SJSA1 (cell line): ENCODE data around the gene MFRP. TPM values are rescaled to one million over a fixed set of nuclear protein-coding genes. Genes with fewer than 3 reads are reported as not detected.

Experiments used
- DNase-seq, 2 experiments: peaks; one replicate each; pipeline ENCODE4 v3.0.0-alpha.2; 2015 to 2020; ENCODE audit warnings: low spot score in 2 of 2, low read depth in 1 of 2
- H3K27ac ChIP-seq: fragments of 250-450 bp; sonication (Bioruptor Pico); 2 replicates; pipeline ENCODE4 v1.5.1; 2020; ENCODE audit warnings: mild to moderate bottlenecking, moderate library complexity
- H3K27me3 ChIP-seq: fragments of 250-450 bp; sonication (Bioruptor Pico); replicated peaks from 2 replicates; pipeline ENCODE4 v1.5.1; 2020; ENCODE audit warnings: mild to moderate bottlenecking, moderate library complexity
- H3K36me3 ChIP-seq: fragments of 250-450 bp; sonication (Bioruptor Pico); 2 replicates; pipeline ENCODE4 v1.5.1; 2020; ENCODE audit warnings: mild to moderate bottlenecking
- H3K4me1 ChIP-seq: fragments of 250-450 bp; sonication (Bioruptor Pico); replicated peaks from 2 replicates; pipeline ENCODE4 v1.6.1; 2021; ENCODE audit warnings: mild to moderate bottlenecking
- H3K4me3 ChIP-seq: fragments of 250-450 bp; sonication (Bioruptor Pico); 2 replicates; pipeline ENCODE4 v1.5.1; 2020; ENCODE audit warnings: mild to moderate bottlenecking
- H3K9me3 ChIP-seq: fragments of 250-450 bp; sonication (Bioruptor Pico); replicated peaks from 2 replicates; pipeline ENCODE4 v1.5.1; 2020; ENCODE audit warnings: mild to moderate bottlenecking
- total RNA-seq: library from RNA; depleted of rRNA; stranded (reverse); fragments of >200 nt; shearing (Covaris generic); gene quantifications from 2 replicates; pipeline ENCODE4 v1.2.3, GENCODE V29; 2014

MFRP gene
- total RNA-seq, 1 experiment from 2014 or later: not detected

DNA sequence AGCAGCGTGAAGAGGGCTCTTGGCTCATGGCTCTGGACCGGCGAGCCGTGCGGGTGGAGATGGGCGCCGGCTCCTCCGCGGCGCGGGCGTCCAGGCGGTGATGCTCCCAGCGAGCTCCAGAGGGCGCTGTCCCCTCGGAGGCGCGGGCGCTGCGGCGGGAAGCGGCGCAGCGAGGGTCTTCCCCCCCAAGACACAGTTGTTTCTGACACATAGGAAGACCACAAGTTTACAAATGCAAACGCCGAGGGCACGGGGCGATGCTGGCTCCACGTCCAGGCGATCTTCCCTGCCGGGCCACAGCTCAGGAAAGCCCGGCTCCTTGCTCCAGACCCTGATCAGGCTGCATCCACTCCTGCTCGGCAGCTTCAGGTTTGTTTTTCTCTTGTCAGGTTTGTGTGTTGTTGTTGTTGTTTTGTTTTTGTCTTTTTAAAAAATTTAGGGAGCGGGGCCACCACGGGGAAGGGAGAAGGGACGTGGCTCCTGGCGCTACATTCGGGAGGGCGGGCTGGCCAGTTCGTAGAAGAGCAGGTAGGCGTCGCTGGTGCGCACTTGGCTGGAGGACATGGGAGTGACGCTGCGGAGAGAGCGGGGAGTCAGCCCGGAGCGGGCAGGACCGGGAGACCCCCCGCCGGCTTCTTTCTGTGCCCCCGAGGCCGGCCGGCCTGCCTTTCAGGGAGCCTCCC, 10.0 kb upstream of the MFRP start:
- Histone ChIP-seq H3K36me3 (no peaks in the 10 kb centered on the region), H3K27me3 (no peaks in the 10 kb centered on the region), H3K4me3 (peak overlapping the region; percentile 40), H3K27ac (no peak overlapping the region), H3K4me1 (peaks cover 3% of the 10 kb centered on the region; the same call in 1 of the 2 replicates), H3K9me3 (no peaks in the 10 kb centered on the region)
- peak; percentile 56 to 74 for DNase-seq

DNA sequence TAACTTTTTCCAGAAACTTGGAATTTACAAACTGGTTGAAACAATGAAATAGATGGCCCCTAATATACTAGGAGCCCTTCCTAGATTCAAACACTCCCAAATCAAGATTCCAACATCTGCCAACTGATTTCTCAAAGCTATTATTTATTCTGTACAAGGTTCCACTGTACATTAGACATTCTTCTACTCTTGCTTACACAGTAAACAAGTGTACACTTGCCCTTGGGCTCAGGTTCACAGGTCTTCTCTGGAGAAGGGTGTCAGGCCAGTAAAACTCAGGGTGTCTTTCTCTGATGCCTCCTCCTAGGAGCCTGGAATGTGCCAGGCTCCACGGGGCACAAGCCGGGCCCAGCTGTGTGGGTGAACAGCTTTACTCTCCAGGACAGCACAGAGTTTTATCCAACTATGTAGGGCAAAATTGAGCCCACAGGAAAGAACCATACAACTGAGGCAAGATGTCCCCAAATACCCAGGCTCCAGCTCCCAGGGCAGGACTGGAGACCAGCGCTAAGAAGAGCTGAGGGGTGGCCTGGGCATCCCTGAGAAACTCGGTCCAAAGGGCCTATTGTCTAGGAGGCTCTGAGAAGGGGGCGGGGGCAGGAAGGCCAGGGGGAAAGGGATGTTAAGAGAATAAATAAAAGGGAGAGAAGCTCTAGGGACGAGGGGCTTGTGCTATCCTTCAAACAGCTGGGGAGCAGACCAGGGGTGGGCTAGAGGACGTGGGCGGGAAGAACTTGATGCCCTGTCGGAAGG, 8.8 kb upstream of the MFRP start:
- Histone ChIP-seq H3K9me3 (no peaks in the 10 kb centered on the region), H3K27ac (no peak overlapping the region), H3K4me3 (no peak overlapping the region), H3K36me3 (no peaks in the 10 kb centered on the region), H3K4me1 (no peaks in the 10 kb centered on the region), H3K27me3 (no peaks in the 10 kb centered on the region)
- no peak for DNase-seq

- Histone ChIP-seq H3K4me1 (no peaks in the 10 kb centered on the region), H3K27ac (no peak overlapping the region), H3K9me3 (no peaks in the 10 kb centered on the region), H3K27me3 (no peaks in the 10 kb centered on the region), H3K36me3 (no peaks in the 10 kb centered on the region), H3K4me3 (no peak overlapping the region)
- no peak for DNase-seq
Observed at GRCh38 chr11:119352857-119353260, 6.4 kb upstream of the MFRP start.

DNA sequence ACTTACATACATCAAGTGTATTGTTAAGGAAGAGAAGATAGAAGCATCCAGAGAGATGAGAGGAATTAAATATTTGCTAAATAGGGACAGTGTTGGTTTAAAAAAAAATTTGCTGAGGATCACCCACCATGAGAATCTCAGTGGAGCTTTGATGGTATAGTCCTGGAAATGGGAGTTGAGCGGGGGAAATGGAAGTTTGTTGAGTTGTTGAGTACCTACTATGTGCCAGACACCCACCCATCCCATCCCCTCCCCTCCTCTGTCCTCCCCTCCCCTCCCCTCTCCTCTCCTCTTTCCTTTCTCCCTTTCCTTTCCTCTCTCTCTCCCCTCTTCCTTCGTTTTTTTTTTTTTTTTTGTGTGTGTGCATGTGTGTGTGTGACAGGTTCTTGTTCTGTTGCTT, 4.7 kb upstream of the MFRP start:
- Histone ChIP-seq H3K9me3 (no peaks in the 10 kb centered on the region), H3K27me3 (no peaks in the 10 kb centered on the region), H3K27ac (no peak overlapping the region), H3K4me1 (no peaks in the 10 kb centered on the region), H3K36me3 (no peaks in the 10 kb centered on the region), H3K4me3 (no peak overlapping the region)
- no peak for DNase-seq

DNA sequence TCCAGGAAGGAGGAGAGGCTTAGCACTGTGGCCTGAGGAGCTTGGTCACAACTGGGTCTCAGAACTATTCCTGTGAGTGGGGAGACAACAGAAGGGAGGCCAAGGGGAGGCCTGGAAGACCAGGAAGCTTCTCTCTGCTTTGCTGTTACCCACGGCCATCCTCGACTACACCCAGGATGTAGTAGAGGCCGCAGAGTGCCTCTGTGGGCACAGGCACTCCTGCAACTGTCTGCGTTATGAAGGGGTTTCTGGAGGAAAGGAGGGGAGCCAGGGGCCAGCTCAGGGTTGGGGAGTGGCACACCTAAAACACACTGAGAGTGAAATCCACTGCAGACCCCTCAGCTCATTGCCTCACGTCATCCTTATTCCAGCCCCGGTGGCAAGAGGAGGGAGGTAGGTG, 3.8 kb upstream of the MFRP start:
- no peaks in the 10 kb centered on the region for H3K36me3 ChIP-seq
- H3K9me3 ChIP-seq: no peaks in the 10 kb centered on the region
- no peaks in the 10 kb centered on the region for H3K4me1 ChIP-seq
- no peak overlapping the region for H3K4me3 ChIP-seq
- no peak overlapping the region for H3K27ac ChIP-seq
- H3K27me3 ChIP-seq: no peaks in the 10 kb centered on the region
- DNase-seq: no peak

GRCh38 chr11:119347940-119348605, 1.6 kb upstream of the MFRP start:
- H3K4me1 ChIP-seq: no peaks in the 10 kb centered on the region
- no peak for DNase-seq
- no peak overlapping the region for H3K27ac ChIP-seq

GRCh38 chr11:119347242-119347641, 737 bp upstream of the MFRP start:
- DNase-seq: no peak
- Histone ChIP-seq H3K27ac (no peak overlapping the region), H3K4me1 (no peaks in the 10 kb centered on the region), H3K4me3 (no peak overlapping the region), H3K9me3 (no peaks in the 10 kb centered on the region), H3K27me3 (no peaks in the 10 kb centered on the region), H3K36me3 (no peaks in the 10 kb centered on the region)

More at GRCh38 chr11:119347940-119348605, 1.6 kb upstream of the MFRP start:
- Histone ChIP-seq H3K9me3 (no peaks in the 10 kb centered on the region), H3K36me3 (no peaks in the 10 kb centered on the region), H3K27me3 (no peaks in the 10 kb centered on the region), H3K4me3 (no peak overlapping the region)

DNA sequence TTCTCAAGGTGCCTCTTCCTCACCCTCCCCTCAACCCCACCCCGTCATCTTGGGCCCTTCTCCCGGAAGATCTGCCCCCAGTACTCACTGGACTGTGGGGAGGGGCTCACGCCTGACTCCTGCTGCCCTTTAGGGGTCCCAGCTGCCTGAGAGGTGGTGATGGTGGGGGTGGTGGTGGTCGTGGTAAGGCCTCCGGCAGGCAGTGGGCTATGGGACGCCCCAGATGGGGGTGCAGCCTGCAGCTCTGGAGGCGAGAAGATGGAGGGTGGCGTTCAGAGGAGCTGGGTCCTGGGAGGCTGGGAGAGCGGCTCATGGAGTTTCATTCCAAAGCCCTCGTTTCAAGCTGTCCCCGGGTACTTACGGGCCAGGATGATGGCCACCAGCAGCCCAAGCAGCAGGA, 820 bp downstream of the MFRP start:
- H3K27ac ChIP-seq: no peak overlapping the region
- H3K4me1 ChIP-seq: no peaks in the 10 kb centered on the region
- no peaks in the 10 kb centered on the region for H3K27me3 ChIP-seq
- no peaks in the 10 kb centered on the region for H3K36me3 ChIP-seq
- no peak for DNase-seq
- no peak overlapping the region for H3K4me3 ChIP-seq
- no peaks in the 10 kb centered on the region for H3K9me3 ChIP-seq

DNA sequence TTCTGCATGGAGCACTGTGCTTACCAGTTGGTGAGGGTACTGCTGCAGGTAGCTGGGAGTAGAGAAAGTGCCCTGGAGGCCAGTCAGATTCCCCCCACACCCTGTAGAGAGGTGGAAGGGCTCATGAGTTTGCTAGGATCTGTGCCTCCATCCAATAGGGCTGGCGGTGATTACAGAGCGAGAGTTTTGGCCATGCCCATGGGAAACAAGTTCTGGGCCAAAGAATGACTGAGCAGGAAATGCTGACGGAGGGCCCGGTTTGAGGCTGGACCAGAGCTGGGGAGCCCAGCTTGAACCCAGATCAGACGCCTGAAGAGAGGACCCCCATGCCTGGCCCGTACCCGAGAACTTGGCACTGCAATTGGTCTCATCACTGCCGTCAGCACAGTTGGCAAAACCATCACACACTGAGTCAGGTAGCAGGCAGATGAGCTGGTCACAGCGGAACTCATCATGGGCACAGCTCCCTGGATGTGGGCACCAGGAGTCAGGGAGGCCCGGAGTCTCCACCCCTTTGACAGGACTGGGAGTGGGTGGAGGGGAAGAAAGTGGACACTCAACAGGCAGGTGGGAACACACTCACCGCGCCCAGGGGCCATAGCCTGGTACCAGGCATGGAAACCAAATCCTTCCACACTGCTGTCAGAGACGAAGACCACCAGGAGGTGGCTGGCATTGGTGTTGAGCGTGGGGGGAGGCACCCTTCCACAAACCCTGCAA, 2.1 kb downstream of the MFRP start:
- no peak for DNase-seq
- no peak overlapping the region for H3K4me3 ChIP-seq
- H3K36me3 ChIP-seq: no peaks in the 10 kb centered on the region; the same call in 1 of the 2 replicates
- H3K4me1 ChIP-seq: peaks cover 8% of the 10 kb centered on the region
- H3K27ac ChIP-seq: no peak overlapping the region
- H3K9me3 ChIP-seq: no peaks in the 10 kb centered on the region
- H3K27me3 ChIP-seq: no peaks in the 10 kb centered on the region

- H3K27ac ChIP-seq: no peak overlapping the region
- no peaks in the 10 kb centered on the region for H3K27me3 ChIP-seq
- no peaks in the 10 kb centered on the region for H3K9me3 ChIP-seq
- H3K4me1 ChIP-seq: peaks cover 16% of the 10 kb centered on the region
- H3K36me3 ChIP-seq: no peaks in the 10 kb centered on the region; the same call in 1 of the 2 replicates
- DNase-seq: no peak
- no peak overlapping the region for H3K4me3 ChIP-seq
Observed at GRCh38 chr11:119343726-119344125, 2.8 kb downstream of the MFRP start.

DNA sequence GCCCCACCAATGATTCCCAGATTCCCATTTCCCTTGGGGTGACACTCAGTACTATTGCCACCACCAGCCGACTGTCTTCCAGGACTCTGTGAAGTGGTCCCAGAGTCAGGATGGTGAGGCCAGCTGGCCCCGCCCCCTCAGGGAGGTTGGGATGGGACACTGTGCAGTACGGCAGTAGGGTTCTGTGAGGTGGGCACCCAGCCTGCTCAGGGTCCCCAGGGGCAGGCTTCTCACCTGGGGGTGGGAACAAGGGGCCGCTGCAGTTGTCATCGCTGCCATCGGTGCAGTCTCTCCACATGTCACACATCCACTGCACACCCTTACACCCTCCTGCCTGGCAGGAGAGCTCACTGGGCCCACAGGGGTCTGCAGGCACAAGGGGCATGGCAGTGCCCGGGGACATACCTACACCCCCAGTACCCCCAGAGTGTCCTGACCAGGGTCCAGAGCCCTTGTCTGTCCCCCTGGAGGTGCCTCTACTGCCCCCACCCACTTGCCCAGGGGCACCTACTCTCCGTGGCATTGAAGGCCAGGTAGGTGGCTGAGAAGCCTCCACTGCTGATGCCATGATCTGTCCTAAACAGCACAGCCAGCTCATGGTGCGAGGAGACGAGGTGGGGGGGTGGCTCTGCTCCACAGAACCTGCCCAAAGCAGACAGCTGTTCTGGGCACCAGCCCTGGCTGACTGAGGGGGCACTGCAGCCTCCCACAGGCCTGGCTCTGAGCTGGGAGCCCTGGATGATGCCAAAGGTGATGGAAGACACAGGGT, 4.0 kb downstream of the MFRP start:
- DNase-seq: no peak
- H3K27ac ChIP-seq: no peak overlapping the region
- no peaks in the 10 kb centered on the region; the same call in 1 of the 2 replicates for H3K36me3 ChIP-seq
- no peaks in the 10 kb centered on the region for H3K9me3 ChIP-seq
- no peaks in the 10 kb centered on the region for H3K27me3 ChIP-seq
- H3K4me1 ChIP-seq: peaks cover 23% of the 10 kb centered on the region
- H3K4me3 ChIP-seq: no peak overlapping the region

DNA sequence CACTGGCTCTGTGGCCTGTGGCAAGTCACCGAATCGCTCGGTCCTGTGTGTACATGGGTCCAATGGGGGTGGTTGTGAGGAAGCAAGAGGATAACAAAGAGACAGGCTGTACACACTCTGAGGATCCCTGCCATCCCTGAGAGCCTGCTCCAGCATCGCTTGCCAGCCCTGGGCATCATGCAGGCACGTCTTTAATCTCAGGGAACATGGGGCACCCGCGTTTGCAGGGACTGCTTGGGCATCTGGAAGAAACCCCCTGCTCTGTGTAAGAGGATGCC, 4.5 kb downstream of the MFRP start:
- Histone ChIP-seq H3K4me3 (no peak overlapping the region), H3K27me3 (no peaks in the 10 kb centered on the region), H3K9me3 (no peaks in the 10 kb centered on the region), H3K4me1 (peaks cover 29% of the 10 kb centered on the region), H3K27ac (no peak overlapping the region), H3K36me3 (peaks cover 3% of the 10 kb centered on the region)
- DNase-seq: no peak
